ENCODE data around the gene APOE.

- TF ChIP-seq FOXK2 (IDR thresholded peaks at IDR 0.05) = no peak
- no peak for TF ChIP-seq BHLHE40 (IDR thresholded peaks at IDR 0.05; ENCODE audit: borderline replicate concordance)
- no peak for TF ChIP-seq LEF1 (IDR thresholded peaks at IDR 0.05; ENCODE audit: borderline replicate concordance)
- TF ChIP-seq NFRKB (IDR thresholded peaks at IDR 0.05) = no peak
- no peak for TF ChIP-seq ELF4 (IDR thresholded peaks at IDR 0.05)
- TF ChIP-seq FOXA1 (IDR thresholded peaks at IDR 0.05) = no peak
- TF ChIP-seq, protein P1, sequence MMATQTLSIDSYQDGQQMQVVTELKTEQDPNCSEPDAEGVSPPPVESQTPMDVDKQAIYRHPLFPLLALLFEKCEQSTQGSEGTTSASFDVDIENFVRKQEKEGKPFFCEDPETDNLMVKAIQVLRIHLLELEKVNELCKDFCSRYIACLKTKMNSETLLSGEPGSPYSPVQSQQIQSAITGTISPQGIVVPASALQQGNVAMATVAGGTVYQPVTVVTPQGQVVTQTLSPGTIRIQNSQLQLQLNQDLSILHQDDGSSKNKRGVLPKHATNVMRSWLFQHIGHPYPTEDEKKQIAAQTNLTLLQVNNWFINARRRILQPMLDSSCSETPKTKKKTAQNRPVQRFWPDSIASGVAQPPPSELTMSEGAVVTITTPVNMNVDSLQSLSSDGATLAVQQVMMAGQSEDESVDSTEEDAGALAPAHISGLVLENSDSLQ (IDR thresholded peaks at IDR 0.05) = no peak
- no peak for TF ChIP-seq FOXM1 (IDR thresholded peaks at IDR 0.05; ENCODE audit: borderline replicate concordance)
- no peak for TF ChIP-seq TARDBP (IDR thresholded peaks at IDR 0.05)
- no peak for TF ChIP-seq SP1 (IDR thresholded peaks at IDR 0.05)
- TF ChIP-seq L3MBTL2 (conservative IDR thresholded peaks at IDR 0.05) = no peak
- no peak for TF ChIP-seq SUZ12 (IDR thresholded peaks at IDR 0.05)
Measured at GRCh38 chr19:44931541-44931940, 25.9 kb downstream of the APOE start.
